Vagina (tissue), 2 donors: ENCODE results near the gene ABCC6.
"Not testable (repeated sequence)": the region's sequence is repeated elsewhere in the genome, so short reads cannot be mapped to it uniquely, and the experiment has no call there.

Experiments used
- CTCF ChIP-seq, 3 experiments: fragments of 450-650 bp in 2 of 3; fragments of 200-600 bp in 1 of 3; sonication (generic) in 1 of 3; IDR thresholded peaks; one replicate each; pipeline ENCODE4 v1.5.1; 2017 to 2019; ENCODE audit warnings: antibody characterized with exemption in 3 of 3, mild to moderate bottlenecking in 2 of 3, moderate library complexity in 2 of 3
- POLR2A ChIP-seq, 2 donors: fragments of 450-650 bp; IDR thresholded peaks; one replicate each; pipeline ENCODE4 v1.6.1; 2017; ENCODE audit warnings: antibody characterized with exemption in 2 of 2, mild to moderate bottlenecking in 2 of 2, moderate library complexity in 2 of 2
- POLR2AphosphoS5 ChIP-seq, 2 donors: sonication (generic); formaldehyde crosslinking; IDR thresholded peaks; one replicate each; pipeline ENCODE4 v1.9.0; 2017; ENCODE audit warnings: antibody characterized with exemption in 2 of 2, mild to moderate bottlenecking in 2 of 2, low read depth in 1 of 2; ENCODE audit not compliant: insufficient read depth in 1 of 2

GRCh38 chr16:16271658-16272057 is 48.4 kb upstream of the ABCC6 start:
- not testable (repeated sequence) for TF ChIP-seq POLR2A (IDR thresholded peaks at IDR 0.05); CTCF (IDR thresholded peaks at IDR 0.05); POLR2AphosphoS5 (IDR thresholded peaks at IDR 0.05; ENCODE audit: insufficient read depth in 1 of 2, low read depth in 1 of 2)
